ENCODE data around the gene RAD51AP2.
"Not testable (repeated sequence)": the region's sequence is repeated elsewhere in the genome, so short reads cannot be mapped to it uniquely, and the experiment has no call there.

Gene RAD51AP2

GRCh38 chr2:17536416-17536815 lies 18.2 kb upstream of the RAD51AP2 start:
- no peak for DNase-seq

DNA sequence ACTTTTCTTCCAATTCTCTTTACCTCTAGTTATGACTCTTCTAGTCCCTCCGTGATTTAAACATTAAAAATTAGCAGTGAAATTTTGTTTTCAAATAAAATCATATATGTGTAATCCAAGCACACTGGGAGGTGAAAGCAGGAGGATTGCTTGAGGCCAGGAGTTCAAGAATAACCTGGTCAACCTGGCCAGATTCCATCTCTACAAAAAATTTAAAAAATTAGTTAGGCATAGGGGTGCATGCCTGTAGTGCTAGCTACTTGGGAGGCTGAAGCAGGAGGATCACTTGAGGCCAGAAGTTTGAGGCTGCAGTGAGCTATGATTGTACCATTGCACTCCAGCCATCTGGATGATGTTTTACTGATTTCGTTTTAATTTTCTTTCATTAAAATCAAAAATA lies 15.3 kb upstream of the RAD51AP2 start:
- DNase-seq: no peak

- DNase-seq: no peak
Measured at GRCh38 chr2:17529771-17530170, 11.5 kb upstream of the RAD51AP2 start.

DNA sequence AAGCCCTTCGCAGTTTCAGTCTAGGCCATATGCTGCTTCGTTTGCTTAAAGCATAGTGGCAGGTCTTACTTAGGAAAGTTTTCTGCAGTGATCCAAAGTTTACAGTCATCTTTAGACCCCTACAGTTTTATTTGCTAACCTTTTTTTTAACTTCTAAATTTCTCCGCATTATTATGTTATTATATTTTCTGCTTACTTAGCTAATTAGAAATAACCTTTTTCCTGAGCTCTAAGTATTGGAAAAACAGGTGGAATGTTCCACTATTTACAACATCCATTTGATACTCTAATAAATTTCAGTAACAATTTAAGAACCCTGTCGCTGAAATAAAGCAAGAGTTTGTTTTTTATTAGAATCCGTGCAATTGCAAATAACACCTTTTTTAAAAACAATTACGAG lies 4.1 kb upstream of the RAD51AP2 start:
- no peak for DNase-seq

- no peak for DNase-seq
Measured at GRCh38 chr2:17521621-17522020, 3.4 kb upstream of the RAD51AP2 start.

- DNase-seq: no peak
Measured at GRCh38 chr2:17520761-17521160, 2.5 kb upstream of the RAD51AP2 start.

DNA sequence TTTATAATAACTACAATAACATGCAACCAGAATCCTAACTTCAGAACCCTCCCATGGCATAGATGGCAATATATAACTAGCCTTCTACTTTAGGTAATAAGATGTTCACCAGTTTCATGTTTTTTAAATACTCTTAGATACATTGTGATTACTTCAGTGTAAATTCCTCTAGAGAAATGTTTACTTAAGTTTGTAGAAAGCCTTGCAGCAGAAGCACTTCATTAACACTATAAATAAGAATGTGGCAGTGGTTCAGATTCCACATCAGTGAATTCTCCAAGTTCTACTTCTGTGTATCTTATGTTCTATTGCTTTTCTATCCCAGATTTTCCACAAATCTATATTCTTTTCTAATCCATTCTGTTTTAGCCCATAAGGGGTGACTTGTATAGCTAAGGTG lies 1.2 kb upstream of the RAD51AP2 start:
- no peak for DNase-seq

GRCh38 chr2:17517481-17518211 lies 594 bp downstream of the RAD51AP2 start:
- no peak for DNase-seq

DNA sequence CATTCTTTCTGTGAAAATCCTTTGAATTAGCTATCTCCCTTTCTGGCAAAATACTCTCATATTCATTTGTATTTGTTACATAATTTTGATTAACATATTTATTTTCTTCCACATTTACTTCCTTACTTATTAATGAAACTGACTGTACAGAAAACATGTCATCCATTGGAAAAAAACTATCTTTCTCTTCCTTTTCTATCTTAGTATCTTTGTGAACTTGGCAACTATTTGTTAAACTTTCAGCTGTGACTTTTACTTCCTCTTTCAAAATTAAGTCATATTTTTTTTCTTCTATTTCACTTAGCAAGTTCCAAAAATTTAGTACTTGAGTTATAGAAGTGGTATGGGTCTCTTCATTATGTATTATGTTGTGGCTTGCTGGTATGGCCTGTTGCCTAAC lies 2.6 kb downstream of the RAD51AP2 start:
- DNase-seq: no peak

DNA sequence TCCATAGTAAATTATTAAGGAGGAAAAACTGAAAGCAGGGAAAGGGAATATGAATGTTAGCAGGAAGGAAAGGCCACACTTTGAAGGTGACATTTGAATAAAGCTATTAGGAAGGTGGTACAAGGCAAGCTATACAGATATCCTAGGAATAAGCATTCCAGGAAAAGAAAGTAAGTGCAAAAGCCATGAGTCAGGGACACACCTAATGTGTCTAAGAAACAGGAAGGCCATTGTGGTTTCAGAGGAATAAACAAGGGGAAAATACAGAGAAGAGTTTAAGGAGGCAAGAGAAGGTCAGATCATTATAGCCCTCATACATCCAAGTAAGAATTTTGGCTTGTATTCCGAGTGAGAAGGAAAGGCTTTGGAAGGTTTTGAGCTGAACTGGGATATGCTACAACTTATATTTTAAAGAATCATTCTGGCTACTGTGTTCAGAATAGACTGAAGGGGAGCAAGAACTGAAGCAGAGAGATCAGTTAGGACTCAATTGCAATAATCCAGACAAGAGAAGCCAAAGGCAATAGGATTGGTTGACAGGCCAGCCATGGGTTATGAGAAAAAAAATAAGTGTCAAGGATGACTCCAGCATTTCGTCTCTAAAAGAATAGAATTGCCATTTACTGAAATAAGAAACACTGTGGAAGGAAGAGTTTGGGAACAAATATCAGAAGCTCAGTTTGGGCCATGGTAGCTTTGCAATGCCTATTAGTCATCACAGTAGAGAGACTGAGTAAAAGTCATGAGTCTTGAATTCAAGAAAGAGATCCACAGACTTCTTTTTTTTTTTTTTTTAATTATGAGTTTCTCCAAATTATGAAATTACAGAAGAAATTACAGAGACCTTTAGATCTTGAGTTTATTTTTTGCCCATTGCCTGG lies 11.3 kb downstream of the RAD51AP2 start:
- DNase-seq: no peak

- DNase-seq: no peak
Measured at GRCh38 chr2:17497718-17498117, 20.5 kb downstream of the RAD51AP2 start.

GRCh38 chr2:17495590-17495989 lies 22.6 kb downstream of the RAD51AP2 start:
- DNase-seq: no peak

GRCh38 chr2:17490165-17490564 lies 28.1 kb downstream of the RAD51AP2 start:
- not testable (repeated sequence) for DNase-seq

DNA sequence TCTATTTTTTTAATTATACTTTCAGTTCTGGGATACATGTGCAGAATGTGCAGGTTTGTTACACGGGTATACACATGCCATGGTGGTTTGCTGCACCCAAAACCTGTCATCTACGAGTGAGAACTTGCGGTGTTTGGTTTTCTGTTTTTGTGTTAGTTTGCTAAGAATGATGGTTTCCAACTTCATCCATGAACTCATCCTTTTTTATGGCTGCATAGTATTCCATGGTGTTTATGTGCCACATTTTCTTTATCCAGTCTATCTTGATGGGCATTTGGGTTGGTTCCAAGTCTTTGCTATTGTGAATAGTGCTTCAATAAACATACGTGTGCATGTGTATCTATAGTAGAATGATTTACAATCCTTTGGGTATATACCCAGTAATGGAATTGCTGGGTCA lies 29.6 kb downstream of the RAD51AP2 start:
- DNase-seq: not testable (repeated sequence)

GRCh38 chr2:17483496-17483895 lies 34.7 kb downstream of the RAD51AP2 start:
- DNase-seq: no peak

- no peak for DNase-seq
Measured at GRCh38 chr2:17482651-17483050, 35.6 kb downstream of the RAD51AP2 start.

DNA sequence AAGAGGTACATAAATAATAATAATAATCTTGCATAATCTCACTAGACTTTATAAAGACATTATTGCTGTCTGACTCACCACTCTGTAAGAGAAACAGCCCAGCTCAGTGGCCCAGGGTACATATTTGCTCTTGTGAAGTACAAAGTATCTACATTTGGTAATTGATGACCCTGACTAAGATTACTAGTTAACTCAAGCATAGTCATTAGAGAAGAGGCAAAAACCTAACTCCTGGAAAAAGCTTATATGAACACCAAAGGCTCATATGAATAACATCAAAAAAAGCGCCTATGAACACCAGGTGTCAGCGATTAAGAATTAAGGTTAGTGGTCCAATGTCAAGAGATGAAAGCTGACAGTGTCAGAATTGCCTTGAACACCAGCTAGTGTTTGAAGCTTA lies 38.4 kb downstream of the RAD51AP2 start:
- DNase-seq: no peak

DNA sequence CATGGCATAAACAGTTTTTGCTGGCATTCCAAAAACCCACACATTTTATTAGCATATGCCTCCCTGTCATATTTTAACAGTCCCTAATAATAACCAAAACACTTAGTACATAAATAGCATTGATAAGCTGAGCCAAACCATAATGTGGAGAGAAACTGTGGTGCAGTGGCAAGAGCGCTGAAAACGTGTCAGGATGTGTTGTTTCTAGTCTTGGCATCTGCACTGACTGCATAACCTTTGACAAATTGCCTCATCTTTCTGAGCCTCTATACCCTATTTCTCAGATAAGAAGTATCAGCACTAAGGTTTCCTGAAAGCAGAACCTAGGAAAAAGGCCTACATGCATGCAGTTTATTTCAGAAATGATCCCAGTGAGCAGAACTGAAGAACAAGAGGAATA lies 41.4 kb downstream of the RAD51AP2 start:
- DNase-seq: no peak

GRCh38 chr2:17476064-17476463 lies 42.2 kb downstream of the RAD51AP2 start:
- DNase-seq: no peak

DNA sequence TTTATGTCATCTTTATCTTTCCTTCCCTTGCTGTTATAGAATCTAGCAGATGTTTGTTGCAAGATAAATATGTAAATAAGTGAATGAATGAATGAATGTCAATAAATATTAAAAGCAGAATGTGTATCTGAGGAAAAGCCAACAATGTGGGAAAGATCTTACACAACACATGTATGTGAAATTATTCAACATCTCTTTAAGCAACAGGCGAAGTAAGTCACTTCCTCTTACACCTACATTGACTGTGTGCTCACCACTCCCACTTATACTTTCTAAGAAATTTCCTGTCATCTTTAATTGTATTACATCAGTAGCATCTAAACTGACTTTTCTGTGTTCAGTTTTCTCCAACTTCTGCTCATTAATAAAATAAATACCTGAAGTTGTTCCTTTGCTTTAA lies 43.0 kb downstream of the RAD51AP2 start:
- DNase-seq: no peak

GRCh38 chr2:17471979-17472378 lies 46.3 kb downstream of the RAD51AP2 start:
- DNase-seq: no peak

- no peak for DNase-seq
Measured at GRCh38 chr2:17470855-17471641, 47.2 kb downstream of the RAD51AP2 start.

- no peak for DNase-seq
Measured at GRCh38 chr2:17461087-17461475, 57.2 kb downstream of the RAD51AP2 start.
